ENCODE measurements around the gene ADPRHL1.

- TF ChIP-seq EP300 (IDR thresholded peaks at IDR 0.05; ENCODE audit: borderline replicate concordance) (no peak), NFIC (IDR thresholded peaks at IDR 0.05) (no peak), YY1 (IDR thresholded peaks at IDR 0.05; ENCODE audit: low read depth) (no peak), TAF1 (IDR thresholded peaks at IDR 0.05; ENCODE audit: low read depth) (no peak), ZBTB7A (IDR thresholded peaks at IDR 0.05; ENCODE audit: low read depth) (no peak), MAX (IDR thresholded peaks at IDR 0.05) (no peak), RAD21 (IDR thresholded peaks at IDR 0.05; ENCODE audit: low read depth) (no peak), TCF12 (IDR thresholded peaks at IDR 0.05; ENCODE audit: low read depth) (no peak), CREB1 (IDR thresholded peaks at IDR 0.05; ENCODE audit: low read depth) (no peak), REST (IDR thresholded peaks at IDR 0.05; ENCODE audit: low read depth) (no peak)
Measured at GRCh38 chr13:113475911-113476310, 22.6 kb upstream of the ADPRHL1 start.
